ENCODE measurements around the gene MAST2.

DNA sequence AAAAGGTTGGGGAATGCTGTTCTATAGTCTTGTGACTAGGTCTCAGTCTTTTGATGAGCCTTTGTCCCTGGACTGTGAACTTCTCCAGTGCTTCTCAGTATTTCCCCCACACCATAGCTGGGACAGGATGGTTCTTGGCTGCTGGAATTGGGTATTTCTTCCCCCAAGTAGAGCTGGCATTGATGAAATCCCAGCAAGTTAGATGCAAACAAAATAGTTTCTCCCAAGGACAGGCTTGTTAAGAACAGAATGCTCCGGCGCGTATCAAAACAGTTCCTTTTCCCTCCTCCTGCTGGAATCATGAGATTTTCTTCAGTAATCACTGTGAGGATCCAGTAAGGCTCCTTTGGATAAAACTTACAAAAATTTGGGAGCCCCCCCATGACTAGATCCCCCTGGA is 166.5 kb downstream of the MAST2 start:
- no peak for TF ChIP-seq CTCF (IDR thresholded peaks at IDR 0.05)
- no peak for TF ChIP-seq POLR2A (IDR thresholded peaks at IDR 0.05)
- TF ChIP-seq POLR2AphosphoS5 (IDR thresholded peaks at IDR 0.05), result no peak

Data from breast epithelium (tissue), 3 donors.